Thyroid gland (tissue), 4 donors: Measurements from ENCODE around the gene CATSPER1.

Experiments
- CTCF ChIP-seq, 6 experiments: fragments of 200-600 bp in 3 of 6; fragments of 450-650 bp in 3 of 6; sonication (generic) in 3 of 6; IDR thresholded peaks; one replicate each; pipeline ENCODE4 v1.5.1; 2016 to 2019; ENCODE audit warnings: antibody characterized with exemption in 6 of 6, mild to moderate bottlenecking in 2 of 6, inconsistent platforms in 1 of 6, moderate library complexity in 1 of 6
- POLR2A ChIP-seq, 2 donors: fragments of 450-650 bp; IDR thresholded peaks; one replicate each; pipeline ENCODE4 v1.6.1; 2017; ENCODE audit warnings: antibody characterized with exemption in 2 of 2, mild to moderate bottlenecking in 2 of 2, moderate library complexity in 1 of 2

- TF ChIP-seq CTCF (IDR thresholded peaks at IDR 0.05), result no peak
- TF ChIP-seq POLR2A (IDR thresholded peaks at IDR 0.05), result no peak
Observed at GRCh38 chr11:66055021-66055420, 28.7 kb upstream of the CATSPER1 start.
